Measurements from ENCODE around the gene FAAP100.
"Not testable (repeated sequence)": the region's sequence is repeated elsewhere in the genome, so short reads cannot be mapped to it uniquely, and the experiment has no call there.

Gene FAAP100

DNA sequence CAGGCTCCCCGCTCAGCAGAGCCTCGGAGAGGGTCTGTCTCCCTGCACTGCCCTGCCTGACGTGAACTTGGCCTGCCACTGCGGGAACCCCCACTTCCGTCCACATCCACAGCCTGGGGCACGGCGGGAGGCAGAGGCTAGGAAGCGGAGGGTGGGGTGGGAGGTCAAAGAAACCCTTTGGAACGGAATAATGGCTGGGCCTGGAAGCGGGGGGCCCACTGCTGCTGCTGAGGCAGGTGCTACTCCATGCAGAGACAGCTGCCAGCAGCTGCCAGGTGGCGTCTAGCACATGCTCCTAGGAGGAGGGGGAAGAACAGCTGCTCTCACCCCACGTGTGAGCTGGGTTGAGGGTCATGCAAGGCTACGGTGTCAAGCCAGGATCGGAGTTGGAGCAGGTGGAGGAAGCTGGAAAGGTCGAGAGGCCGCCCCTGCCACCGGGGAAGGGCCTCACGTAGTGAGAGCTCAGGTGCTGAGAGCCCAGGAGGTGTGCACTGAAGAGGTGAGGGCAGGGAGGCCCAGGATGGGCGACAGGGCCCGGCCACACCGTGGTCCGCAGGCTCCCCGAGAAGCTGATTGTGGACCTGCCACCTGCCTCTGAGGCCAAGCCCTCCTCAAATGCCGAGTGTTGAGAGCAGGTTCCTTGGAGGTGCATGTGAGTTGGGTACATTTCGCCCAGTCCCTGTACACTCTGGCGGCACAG lies 14.1 kb downstream of the FAAP100 start:
- DNase-seq (ENCODE audit: low spot score): no peak

DNA sequence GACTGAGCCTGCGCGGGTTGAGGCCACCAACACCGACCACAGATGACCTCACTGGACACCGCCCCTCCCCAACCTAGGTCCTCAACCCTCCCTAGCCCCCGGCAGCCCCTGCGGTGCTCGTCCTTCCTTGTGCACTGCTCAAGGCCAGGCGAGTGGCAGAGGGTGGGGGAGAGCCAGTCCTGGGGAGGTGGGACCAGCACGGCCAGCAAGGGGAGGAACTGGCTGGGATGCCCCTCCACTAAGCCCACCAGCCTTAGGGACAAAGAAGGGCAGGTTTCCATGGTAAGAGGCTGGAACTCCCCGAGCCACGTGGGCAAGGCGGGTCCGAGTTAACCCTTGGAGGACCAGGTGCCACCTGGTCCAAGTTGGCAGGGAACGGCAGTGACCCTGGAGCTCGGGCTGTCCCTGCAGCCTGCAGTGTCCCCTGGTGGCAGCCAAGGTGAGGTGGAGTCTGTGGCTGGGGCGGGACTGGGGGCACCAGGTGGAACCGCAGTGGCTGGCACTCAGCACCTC lies 14.8 kb downstream of the FAAP100 start:
- DNase-seq (ENCODE audit: low spot score): peak; percentile 26

DNA sequence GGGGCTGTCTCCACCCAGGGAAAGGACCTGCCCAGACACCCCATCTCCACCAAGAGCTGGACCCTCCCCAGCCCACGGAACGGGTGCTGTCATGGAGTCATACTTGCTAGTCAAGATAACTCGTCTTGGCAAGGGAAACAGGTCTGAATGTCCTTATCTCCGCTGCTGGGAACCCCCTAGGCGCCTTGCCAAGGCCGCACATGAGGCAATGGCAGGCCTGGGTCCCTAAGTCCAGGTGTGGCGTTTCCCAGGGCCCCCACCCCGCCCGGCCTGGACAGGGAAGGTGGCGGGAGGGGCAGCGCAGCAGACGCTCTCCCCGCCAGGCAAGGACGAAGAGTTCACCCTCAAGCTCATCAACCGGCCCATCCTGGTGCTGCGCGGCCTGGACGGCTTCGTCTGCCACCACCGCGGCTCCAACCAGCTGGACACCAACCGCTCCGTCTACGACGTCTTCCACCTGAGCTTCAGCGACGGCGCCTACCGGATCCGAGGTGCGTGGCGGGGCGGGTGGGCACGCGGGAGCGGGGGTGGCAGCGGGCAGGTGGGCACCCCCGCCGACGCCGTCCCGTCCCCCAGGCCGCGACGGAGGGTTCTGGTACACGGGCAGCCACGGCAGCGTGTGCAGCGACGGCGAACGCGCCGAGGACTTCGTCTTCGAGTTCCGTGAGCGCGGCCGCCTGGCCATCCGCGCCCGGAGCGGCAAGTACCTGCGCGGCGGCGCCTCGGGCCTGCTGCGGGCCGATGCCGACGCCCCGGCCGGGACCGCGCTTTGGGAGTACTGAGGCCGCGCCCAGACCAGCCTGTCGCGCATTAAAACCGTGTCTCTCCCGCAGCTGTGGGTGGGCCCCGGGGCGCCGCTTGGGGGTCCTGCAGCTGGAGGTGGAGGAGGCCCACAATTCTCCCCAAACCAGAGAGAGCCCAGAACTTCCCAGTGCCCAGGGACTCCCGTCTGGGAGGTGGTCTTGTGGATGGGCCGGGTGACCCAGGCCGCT lies 15.6 kb downstream of the FAAP100 start:
- no peak for DNase-seq (ENCODE audit: low spot score)

DNA sequence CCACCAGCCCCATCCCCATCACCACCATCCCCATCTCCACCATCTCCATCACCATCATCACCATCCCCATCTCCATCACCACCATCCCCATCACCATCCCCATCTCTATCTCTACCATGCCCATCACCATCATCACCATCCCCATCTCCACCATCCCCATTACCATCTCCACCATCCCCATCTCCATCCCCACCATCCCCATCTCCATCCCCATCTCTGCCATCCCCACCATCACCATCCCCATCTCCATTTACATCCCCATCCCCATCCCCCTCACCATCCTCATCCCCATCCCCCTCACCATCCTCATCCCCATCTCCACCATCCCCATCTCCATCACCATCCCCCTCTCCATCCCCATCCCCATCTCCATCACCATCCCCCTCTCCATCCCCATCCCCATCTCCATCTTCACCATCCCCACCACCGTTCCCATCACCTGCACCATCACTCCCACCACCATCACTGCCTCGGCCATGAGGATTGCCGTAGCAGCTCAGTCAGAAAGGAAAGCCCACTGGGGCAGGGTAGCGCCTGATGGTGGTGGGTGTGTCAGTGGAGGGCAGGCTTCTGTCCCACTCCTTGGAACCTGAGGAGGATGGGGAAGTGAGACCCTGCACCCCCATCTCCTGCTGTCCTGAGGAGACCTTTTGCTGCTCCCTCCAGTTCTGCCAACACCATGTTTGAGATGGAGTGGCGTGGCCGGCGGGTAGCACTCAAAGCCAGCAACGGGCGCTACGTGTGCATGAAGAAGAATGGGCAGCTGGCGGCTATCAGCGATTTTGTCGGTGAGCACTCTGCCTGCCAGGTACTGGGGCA lies 16.5 kb downstream of the FAAP100 start:
- no peak for DNase-seq (ENCODE audit: low spot score)

DNA sequence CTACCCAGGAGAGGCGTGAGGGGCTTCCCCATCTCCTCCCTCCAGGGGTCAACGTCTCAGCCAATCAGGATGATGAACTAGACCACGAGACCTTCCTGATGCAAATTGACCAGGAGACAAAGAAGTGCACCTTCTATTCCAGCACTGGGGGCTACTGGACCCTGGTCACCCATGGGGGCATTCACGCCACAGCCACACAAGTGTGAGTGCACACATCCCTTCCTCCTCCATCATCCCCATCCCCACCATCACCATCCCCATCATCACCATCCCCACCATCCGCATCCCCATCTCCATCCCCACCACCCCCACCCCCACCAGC lies 17.2 kb downstream of the FAAP100 start:
- no peak for DNase-seq (ENCODE audit: low spot score)

DNA sequence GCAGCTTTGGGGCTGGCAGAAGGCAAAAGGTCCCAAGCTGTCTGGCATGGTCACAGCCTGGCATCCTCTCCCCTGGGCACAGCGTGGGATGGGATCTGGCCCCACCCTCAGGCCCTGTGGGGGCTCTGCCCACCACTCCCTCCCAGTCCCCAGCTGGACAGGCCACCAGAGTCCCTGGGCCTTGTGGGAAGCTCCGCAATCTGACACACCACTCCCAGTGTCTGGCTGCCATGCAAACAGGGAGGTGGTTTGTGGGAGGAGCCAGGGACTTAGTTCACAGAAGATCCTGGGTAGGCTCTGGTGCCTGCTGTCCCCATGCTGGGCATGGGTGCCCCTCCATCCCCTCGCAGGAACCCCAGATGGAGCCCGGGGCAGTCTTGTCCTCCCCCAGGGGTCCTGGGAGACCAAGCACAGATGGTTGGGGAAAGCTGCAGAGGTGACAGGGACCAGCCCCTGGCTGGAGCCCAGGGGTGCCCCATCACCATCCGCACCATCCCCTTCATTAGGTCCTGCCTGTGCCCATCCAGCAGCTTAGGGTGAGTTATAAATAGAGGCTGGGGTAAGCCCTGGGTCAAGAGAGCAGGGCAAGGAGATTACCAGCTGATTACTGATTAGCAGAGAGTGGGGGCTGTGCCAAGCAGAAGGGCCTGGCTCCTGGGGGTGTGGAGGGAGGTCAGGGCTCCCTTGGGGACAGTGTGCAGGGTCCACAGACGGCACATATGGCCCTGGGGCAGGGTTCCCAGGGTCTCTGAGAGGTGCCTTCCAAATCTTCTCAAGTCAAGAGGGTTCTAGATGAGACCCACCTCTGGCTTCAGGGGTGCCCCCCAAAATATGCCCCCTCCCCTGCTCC lies 17.8 kb downstream of the FAAP100 start:
- DNase-seq (ENCODE audit: low spot score): no peak

DNA sequence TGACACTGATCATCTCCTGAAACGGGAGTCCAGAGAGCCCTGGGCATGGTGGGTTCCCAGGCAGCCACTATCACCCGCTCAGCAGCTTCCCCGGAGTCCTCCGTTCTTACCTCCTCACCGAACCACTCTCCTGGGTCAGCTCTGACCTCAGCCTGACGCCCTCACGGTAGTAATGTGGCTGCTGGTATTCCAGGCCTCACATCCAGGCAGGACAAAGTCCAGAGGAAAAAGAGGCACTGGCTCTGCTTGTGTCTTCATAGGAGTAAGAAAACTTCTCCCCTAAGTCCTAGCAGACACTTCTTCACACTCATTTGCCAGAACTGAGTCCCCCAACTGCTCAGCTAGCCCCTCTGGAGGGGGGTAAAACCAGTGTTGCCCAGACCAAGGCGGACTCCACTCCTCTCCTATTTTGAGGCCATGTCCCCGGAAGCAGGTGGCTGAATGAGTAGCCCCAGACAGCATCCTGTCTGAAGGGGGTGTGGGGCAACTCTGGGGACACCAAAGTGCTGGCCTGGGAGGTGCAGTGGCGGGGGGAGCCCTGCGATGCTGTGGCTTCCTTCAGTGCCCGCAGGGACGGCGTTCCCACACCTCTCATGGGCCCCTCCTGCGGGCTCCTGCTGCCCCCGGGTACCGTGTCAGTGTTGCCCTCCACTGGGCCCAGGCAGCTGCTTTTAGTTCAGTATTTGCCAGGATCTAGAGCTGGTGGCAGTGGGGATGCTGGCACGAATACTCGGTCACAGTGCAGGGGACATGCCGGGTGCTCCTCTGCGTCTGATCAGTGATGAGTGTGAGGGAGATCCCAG lies 18.6 kb downstream of the FAAP100 start:
- no peak for DNase-seq (ENCODE audit: low spot score)

DNA sequence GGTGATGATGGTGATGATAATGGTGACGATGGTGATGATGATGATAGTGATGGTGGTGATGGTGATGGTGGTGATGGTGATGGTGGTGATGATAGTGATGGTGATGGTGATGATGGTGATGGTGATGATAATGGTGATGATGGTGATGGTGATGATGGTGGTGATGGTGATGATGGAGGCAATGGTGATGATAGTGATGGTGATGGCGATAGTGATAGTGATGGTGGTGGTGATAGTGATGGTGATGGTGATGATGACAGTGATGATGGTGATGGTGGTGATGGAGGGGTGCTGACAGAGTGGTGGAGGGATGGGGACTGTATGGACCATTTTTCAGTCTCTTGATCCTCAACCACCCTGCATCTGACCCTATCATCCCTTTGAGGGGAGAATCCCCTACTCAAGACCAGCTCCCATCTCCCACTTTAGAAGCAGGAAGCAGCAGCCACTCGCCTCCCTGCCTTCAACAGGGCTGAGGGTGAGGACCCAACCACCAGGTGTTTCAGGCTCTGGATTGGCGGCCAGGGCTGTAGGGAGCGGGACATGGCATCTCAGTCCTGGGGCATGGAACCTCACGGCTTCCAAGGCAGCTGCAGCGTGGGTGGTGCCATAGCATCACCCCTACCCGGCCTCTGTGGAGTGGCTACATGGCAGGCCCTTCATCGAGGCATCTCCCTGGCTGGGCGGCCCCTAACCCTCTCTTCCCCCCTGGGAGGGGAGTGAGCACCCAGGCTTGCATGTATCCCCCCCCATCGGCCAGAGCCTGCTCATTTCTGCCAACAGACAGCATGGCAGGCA lies 19.5 kb downstream of the FAAP100 start:
- DNase-seq (ENCODE audit: low spot score): no peak

DNA sequence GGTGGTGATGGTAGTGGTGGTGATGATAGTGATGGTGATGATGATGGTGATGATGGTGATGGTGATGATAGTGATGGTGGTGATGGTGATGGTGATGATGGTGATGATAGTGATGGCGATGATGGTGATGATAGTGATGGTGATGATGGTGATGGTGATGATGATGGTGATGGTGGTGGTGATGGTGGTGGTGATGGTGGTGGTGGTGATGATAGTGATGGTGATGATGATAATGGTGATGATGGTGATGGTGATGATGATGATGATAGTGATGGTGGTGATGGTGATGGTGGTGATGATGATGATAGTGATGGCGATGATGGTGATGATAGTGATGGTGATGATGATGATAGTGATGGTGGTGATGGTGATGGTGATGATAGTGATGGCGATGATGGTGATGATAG lies 20.2 kb downstream of the FAAP100 start:
- not testable (repeated sequence) for DNase-seq (ENCODE audit: low spot score)

DNA sequence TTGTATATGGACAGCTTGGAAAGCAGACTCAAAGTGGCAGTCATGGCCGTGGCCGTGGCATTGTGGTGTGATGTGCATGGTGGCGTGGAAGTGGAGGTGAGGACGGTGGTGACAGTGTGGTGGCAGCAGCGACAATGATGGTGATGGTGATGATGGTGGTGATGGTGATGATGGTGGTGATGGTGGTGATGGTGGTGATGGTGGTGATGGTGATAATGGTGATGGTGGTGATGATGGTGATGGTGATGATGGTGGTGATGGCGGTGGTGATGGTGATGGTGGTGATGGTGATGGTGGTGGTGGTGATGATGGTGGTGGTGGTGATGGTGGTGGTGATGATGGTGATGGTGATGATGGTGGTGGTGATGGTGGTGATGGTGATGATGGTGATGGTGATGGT lies 21.1 kb downstream of the FAAP100 start:
- DNase-seq (ENCODE audit: low spot score): not testable (repeated sequence)

DNA sequence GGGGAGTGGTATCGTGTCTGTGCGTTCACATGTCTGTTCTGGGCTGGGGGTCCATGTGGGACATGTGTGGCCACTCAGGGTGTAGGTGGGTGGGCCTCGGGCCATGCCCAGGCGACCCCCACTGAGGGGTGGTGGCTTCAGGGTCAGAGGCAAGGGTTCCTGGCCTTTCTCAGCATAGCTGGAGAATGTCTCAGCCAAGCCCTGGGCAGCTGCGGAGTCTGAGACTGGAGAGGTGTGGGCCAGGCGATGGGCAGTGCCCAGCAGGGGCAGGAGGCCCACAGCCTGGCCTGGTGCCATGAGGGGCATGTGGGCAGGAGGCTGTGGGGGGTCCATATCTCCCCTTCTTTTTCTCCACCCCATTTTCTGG lies 22.7 kb downstream of the FAAP100 start:
- no peak for DNase-seq (ENCODE audit: low spot score)

DNA sequence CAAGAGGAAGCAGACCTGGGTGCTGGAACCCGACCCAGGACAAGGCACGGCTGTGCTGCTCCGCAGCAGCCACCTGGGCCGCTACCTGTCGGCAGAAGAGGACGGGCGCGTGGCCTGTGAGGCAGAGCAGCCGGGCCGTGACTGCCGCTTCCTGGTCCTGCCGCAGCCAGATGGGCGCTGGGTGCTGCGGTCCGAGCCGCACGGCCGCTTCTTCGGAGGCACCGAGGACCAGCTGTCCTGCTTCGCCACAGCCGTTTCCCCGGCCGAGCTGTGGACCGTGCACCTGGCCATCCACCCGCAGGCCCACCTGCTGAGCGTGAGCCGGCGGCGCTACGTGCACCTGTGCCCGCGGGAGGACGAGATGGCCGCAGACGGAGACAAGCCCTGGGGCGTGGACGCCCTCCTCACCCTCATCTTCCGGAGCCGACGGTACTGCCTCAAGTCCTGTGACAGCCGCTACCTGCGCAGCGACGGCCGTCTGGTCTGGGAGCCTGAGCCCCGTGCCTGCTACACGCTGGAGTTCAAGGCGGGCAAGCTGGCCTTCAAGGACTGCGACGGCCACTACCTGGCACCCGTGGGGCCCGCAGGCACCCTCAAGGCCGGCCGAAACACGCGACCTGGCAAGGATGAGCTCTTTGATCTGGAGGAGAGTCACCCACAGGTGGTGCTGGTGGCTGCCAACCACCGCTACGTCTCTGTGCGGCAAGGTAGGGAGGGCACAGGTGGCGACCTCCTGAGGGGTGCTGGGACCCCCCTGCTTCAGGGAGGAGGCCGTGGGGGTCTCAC lies 23.3 kb downstream of the FAAP100 start:
- no peak for DNase-seq (ENCODE audit: low spot score)

DNA sequence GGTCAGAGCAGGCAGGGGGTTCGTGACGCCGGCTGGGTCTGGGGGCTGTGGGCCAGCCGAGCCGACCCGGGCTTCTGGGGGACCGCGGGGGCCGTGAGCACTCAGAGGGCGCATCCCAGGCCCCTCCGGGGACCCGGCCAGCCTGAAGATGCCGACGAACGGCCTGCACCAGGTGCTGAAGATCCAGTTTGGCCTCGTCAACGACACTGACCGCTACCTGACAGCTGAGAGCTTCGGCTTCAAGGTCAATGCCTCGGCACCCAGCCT lies 23.8 kb downstream of the FAAP100 start:
- no peak for DNase-seq (ENCODE audit: low spot score)

DNA sequence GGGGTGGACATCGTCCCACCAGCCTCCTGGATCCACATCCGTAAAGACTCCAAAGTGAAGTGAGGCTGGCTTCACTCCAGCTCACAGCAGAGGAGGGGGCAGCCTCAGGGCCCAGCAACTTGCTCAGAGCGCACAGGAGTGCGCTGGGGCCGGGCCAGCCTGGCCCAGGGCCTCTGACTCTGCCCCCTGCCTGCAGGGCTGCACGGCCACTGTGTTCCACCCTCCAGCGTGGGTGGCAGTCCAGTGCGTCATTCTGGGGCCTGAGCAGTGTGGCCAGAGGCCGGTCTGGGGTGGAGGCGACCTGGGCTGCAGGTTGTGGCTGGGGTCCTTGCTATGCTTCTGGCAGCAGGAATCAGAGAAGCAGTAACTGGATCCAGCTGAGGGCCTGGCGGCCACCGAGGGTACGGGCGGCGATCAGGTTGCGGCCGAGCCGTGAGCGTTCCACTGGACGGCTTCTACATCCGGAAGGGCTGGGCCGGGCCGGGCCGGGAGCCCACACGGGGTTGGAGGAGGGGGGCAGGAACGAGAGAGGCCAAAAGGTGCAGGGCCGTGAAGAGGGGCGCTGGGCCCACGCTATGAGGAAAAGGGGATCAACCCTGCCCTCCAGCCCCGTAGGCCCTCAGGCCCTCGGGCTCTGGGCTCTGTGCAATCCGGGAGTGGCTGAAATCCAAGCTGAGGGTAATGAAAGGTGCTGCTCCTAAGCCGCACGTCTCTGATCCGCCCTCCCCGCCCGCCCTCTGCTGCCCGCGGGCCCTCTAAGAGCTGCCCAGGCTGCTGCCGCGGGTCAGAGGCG lies 24.4 kb downstream of the FAAP100 start, which contains the start of gene FSCN2:
TSS of gene FSCN2 (plus strand) at position 787 of the 793 bp plus-strand sequence. CDS start 155 bp downstream, outside the sequence.
- DNase-seq (ENCODE audit: low spot score): no peak

DNA sequence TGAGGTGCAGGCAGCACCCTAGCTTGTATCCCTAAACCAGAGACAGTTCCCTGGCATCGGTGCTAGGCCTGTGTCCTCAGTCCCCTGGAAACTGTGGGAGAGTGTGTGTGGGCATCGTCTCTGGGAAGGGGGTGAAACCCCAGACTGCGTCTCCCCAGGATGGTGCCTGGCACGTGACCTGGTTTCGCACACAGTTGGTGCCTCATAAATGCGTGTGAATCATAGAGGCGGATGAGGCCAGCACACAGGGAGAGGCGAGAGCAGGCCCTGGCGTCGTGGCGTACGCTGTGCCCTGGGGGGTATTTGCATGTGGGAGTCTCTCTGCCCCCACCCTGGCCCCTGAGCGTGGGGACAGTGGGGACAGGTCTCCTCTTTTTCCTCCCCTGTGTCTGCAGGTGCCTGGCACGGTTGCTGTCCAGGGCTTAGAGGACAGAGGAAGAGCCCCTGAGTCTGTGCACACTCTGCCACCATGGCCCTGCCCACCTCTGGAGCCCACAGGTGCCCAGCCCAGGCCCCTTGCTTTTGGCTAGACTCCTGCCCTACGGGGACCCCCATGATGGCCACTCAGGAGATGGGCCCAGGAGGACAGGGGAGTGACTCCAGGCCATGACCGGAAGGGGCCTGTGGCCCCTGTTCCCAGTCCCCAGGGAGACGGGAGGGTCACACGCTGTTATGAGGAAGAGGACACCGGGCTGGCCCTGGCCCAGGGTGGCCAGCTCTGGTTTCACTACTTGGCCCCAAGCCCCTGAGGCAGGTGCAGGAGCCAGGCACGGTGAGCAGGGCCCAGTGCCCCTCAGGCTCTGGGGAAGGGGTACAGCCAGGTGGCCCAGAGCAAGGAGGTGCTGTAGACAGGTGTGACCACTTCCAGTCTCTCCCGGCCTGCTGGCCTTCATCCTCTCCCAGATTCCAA lies 25.2 kb downstream of the FAAP100 start:
- DNase-seq (ENCODE audit: low spot score): no peak

DNA sequence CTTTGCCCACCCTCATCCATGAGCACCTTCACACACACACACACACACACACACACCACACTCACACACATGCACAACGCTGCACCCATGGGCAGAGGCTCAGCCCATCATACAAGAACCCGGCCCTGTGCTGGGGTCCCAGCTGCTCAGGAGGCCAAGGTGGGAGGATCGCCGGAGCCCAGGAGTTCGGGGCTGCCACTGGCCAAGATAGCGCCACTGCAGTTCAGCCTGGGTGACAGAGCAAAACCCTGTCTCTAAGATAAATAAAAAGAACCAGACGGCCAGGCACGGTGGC lies 27.3 kb downstream of the FAAP100 start:
- DNase-seq (ENCODE audit: low spot score): no peak

Data from CD4-positive, alpha-beta T cell treated with Interleukin-15 for 4 hours (primary cell).